Globus pallidus (tissue), 1 donor: ENCODE data around the gene SETBP1.

Experiments used
- DNase-seq: peaks from one replicate; pipeline ENCODE4 v3.0.0-alpha.2; 2015; ENCODE audit warnings: low spot score

Gene SETBP1

DNA sequence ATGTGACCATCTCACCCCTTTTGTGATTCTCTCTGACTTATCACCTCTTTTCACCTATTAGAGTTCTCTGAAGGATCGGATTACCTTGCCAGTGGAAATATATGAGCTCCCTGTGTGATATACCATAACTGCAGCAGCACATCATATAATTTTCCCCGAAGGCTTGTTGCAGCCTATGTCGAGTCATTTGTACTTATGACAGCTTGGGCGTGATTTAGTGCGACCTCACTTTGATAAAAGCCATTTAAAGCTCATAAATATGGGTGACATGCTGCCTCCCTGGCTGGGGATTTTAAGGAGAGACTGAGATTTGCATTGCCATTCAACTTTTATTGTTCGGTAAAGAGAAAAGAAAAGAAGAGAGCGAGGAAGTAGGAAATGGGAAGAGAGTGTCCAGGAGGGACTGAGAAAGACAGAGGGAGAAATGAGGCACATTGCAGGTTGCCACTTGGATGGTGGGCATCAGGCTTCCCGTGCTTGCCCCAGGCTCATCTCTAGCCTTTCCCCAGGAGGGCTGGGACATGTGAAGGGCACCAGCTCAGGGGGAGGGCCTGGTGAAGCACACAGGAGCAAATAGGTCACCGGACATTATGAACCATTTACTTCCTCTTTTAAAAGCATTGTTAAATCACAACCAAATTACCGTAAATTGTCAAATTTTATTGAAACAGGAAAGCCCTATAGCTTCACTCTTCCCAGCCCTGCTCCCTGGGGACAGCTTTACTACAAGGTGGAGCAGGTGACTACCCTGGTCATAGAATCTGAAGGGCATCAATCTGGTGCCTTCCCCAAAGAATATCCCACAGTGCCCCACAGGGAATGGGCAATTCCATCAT lies 161.3 kb downstream of the SETBP1 start:
- no peak for DNase-seq

DNA sequence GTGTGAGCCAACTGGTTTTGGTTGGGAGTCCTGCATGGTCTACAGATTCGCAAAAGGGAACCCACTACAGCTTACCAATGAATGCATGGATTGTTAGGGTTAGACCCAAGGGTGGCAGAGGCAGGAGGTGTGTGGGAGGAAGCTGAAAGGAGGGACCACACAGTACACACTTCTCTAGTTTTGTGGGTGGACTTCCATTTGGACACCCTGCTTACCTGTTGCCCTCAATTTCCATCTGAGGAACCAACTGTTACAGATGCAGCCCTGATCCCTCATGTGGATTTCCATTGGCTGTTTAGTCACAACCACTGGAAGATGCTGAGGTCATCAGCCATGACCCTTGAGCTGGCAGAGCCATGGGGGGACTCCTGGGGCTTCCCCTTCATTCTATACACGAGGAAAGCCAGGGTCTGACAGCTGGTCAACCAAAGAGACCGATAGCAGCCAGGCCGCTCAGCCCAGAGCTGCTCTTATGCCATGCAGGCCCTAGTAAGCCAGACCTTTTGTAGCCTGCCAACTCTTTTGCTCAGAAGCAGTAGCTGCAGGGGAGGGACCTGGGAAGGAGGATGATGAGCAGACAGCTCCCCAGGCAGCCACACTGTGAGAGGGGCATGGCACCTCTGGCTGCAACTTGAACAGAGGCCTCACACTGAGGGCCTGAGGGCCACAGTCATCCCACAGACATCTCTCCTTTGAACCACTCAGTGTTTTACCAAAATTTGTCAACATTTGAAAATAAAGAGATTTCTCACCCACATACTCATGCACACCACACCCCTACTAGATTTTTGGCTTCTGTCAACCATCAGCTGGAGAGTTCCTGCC lies 162.1 kb downstream of the SETBP1 start:
- DNase-seq: no peak

DNA sequence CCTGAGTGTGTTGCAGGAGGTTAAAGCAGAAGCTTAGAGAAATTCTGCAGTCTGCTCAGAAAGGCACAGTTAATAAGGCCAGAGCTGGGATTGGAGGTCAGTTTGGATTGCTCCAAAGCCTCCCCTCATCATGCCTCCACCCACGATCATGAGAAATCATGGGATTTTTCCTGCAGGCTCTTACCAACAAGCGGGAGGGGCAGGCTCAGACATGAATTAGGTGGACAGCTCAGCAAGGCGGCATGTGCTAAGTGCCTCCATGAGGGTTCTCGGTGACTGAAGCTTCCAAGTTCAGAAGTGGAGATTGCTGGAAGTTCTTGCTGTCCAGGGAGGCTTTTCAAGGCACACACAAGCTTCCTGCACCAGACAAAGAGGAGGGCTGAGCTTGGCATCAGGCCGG lies 163.8 kb downstream of the SETBP1 start:
- no peak for DNase-seq

DNA sequence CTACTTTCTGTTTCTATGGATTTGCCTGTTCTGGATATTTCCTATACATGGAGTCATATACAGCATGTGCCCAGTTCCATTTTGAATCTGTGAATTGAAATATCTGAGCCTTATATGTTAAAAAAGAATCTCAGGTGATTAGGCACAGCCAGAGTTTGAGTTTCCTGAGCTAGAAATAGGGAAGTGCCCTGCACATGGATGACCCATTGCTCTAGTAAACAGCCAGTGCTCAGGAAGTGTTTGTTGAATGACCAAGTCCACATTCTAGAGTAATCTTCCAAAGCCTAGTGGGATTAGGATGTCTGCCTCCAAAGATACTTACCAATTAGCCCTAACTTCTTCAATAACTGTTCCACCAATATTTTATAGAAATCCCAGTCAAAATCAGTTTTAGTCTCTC lies 165.8 kb downstream of the SETBP1 start:
- no peak for DNase-seq

DNA sequence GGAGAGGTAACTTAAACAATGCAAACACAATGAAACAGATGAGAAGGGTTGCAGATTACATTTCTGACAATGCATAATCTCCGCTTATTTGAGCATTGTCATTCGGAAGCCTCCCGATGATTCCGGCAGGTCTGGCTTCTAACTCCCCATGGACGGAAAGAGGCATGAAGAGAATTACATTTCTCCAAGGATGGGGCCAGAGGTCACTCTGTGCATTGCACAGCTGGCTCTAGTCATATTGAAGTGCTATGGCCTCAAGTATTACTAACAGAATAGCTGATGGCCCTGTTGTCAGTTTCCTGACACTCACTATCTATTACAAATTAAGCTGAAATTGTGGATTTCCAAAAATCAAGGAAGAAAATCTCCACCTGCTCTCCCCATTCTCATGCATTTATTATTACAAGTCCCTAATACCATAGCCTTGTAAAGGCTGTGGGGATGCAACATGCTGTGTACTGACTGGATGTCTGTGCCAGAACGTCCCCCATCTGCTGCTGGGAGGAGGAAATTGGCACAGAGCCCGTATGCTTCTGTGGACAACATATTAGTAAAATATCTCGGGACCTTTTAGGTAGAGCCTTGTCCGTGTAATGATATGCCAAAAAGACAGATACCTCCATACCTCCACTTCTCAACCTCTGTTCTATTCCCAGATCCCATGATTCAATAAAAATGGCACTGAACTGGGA lies 168.1 kb downstream of the SETBP1 start:
- DNase-seq: no peak

DNA sequence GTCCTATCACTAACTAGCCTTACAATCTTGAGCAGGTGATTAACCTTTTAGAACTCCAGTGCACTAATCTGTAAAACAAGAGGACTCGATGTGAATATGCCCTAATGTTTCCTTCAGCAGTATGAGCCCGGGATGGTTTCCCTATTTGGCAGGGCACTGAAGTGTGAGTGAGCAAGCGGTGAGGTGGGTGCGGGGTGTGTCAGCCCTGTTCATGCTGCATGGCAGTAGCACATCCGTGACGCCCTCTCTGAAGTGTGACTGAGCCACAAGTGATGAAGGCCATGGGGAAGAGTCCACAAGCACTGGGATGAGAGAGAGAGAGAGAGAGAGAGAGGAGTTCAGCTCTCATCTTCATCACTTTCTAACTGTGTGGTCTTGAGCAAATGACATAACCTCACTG lies 168.7 kb downstream of the SETBP1 start:
- no peak for DNase-seq

DNA sequence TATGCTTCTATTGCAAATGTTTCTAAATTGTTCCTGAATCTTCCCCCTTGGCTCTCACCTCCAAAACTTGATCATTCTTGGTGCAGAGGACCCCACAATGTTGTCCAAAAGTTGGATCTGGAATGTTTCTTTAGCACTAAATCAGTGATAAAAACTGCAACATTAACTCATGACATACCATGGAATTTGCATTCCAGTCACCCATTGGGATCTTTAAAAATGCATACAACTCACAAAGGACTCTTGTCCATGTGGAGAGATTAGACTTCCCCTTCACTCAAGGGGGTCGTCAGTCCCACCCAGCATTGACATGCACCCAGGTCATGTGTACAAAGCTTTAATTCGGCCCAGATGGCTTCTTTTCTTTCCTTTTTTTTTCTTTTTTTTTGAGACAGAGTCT lies 169.3 kb downstream of the SETBP1 start:
- DNase-seq: no peak

DNA sequence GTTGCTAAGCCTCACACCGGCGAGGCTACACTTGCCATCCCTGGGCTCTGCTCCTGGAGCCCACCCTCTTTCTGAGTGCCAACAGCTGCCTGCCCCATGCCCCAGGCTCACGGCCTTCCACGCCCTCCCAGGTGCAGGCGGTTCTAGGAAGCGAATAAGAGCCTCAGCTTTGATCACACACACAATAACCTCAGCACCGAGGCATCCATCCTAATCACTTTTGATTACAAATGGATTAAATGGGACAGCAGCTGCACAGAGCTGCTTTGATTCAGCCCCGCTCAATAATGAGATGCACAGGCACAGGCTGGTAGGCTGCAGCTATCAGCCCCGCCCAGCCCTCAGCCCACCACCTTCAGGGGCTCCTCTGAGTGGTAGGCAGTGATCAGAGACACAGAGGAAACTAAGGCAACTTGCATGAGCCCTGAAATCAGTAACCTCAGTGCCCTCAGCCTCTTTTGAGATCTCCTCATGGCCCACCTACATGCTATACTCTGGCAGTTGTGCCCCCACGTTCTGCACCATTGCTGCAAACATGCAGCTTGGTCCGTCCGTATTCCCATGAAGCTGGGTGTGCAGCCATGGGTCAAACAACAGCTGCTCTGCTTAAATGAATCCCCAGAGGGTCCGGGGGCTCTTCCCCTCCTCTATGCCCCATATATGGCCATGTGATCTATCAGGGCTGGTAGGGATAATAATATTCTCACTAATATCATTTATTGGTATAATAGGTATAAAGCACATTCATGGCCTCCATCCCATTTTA lies 171.4 kb downstream of the SETBP1 start:
- DNase-seq: no peak

DNA sequence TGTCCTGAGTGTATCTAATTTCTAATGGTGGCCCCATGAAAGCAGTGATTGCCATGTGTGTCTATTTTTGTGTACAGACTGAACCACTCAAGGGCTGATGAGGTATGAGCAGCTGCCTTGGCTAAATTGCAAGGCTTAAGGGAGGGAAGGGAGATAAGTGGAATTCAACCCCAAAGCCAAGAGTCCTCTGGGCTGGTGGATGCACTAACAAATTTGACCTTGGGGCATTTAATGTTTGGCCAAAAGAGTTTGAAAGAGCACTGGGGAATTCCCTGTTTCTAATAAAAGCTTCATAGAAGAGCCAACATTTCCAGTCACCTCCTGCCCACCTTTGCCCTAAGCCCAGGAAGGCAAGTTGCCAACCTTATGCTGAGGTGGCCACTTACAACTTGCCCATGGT lies 172.1 kb downstream of the SETBP1 start:
- DNase-seq: no peak

DNA sequence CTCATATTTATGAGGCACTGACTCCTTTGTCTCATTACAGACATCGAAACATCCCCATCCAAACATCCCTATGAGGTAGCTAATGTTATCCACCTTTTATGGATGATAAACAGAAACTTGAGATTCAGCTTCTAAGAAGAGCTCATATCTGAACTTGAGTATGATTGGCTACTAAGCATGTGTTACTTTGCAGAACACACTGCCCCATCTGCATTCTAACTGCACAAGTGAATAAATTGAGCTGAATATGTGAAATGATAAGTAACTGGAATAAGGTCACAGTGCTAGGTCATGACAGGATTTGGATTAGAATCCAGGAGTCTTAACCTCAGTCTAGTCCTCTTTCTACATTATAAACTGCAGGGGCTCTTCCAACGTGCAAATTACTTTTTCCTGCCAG lies 172.7 kb downstream of the SETBP1 start:
- DNase-seq: no peak

DNA sequence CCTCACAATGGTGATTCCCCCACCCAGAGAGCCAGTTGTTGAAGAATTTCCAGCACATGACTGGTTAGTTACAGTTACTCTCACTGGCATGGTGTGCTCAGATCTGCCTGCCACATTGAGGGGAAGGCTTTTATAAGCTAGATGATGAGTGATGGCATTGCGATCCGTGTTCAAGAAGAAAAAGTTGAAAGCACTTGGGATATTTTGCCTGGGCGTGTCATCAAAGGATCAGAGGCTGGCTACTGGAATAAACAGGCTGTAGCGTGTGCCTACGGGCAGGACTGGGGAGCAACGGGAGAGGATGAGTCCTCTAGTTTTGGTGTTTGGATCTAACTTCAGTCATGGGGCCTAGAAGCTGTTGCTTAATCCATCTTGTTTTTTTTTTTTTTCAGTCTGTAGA lies 175.0 kb downstream of the SETBP1 start:
- no peak for DNase-seq

DNA sequence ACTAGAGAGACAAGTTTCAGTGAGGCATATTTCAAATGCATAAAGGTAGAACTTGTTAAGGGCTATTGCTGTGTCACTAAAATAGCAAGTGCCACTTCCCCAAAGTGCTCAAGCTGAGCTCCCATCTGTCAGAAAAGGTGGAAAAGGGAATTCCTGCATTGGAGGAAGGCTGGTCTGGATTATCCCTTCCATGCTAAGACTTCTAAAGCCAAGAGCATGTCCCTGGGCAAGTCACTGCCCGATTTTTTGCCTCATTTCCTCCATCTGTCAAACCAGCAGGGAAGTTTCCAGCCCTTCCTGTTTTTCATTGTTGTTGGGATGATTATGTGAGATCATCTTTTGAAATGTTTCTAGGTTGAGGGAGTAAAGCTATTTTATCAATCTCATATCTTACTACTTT lies 175.5 kb downstream of the SETBP1 start:
- no peak for DNase-seq

DNA sequence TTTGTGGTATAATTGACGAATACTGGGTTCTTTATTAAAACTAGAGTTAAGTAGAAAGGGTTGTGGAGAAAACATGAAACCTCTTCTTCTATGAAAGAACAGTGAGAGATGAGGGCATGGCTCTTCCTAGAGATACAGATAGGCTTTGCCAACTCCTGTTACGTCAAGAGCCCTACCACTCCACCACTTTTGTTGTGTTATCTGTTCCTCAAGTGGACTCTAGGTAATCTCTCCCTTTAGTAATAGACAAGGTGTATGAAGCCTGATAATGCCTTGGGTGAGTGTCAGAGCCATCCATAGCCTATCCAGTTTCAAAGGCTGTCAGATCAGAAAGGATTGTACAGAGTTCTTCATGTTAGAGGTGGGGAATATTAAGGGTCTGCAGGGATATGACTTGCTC lies 176.4 kb downstream of the SETBP1 start:
- no peak for DNase-seq

DNA sequence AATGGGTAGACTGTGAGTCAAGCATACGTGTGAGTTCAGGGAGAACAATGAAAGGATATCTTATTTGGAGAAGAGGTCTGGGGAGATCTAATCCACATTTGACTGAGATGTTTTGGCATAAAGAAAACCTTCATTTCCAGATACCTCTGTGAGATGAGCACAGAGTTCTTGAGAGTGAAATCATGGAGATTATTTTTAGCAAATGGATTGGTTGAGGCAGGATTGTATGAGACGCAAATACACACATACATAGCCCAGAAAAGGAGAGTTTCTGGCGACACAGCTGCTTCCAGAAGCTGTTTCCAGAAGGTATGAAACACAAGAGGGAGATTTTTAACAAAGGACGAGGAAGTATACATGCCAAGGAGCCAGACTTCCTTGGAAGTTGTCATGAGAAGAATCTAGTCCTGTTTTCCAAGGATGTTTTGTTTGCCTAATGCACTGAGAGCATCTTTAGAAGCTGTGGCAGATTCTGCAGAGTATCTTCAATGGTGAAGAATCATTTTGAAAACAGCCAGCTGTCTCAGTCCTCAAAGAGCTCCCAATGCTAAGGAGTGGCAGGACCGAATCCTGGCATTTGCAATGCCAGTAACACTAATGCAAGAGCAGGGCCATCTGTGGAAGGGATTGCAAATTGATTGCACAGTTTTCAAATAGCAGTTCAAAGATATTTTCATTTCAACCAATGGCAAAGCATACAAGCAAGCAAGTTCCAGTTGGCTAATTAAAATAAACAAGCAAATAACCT lies 177.2 kb downstream of the SETBP1 start:
- DNase-seq: no peak

DNA sequence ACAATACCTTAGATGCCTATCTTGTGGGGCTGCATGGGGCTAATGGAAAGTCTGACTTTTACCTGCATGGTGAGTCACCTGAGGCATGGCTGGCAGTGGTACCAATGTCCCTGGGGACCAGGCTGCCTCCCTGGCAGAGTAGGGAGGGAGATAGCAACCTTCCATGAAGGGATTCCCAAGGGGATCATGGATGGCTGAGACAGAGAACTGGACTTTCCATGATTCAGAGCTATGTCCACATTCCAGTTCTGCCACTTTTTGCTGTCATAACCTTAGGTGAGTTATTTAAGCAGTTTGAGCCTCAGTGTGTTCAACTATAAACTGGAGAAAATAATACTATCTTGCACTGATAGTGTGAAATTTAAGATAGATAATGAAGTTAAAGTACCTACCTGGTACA lies 178.6 kb downstream of the SETBP1 start:
- DNase-seq: no peak

DNA sequence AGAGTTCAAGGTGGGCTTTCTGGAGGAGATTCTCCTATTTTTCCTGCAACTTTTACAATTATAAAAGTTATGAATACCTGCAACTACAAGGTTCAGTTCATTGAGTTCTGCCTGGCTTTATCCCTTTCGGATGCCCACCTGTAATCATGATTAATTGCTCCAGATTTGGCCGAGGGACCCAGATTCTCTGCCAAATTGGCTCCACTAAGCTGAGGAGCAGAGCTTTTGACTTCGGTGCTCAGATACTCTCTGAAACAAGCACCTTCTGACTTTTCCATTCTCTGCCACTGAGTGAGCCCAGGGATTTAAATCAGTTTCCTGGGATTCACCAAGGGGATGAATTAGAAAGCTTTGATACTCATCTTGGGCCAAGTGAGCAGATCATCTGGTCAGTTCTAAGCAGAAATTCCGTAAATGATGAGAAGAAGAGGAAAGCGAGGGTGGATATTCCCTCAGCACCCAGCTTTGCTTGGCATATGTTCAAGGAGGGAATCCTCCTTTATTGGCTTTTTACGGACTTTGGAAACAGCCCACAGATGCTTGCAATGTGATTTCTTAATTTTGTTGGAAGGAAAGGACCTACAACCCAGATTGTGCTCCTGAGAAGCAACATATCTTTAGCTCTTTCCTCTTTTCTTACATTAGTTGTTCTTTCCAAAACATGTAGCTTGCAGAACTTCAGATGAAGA lies 179.2 kb downstream of the SETBP1 start:
- no peak for DNase-seq

DNA sequence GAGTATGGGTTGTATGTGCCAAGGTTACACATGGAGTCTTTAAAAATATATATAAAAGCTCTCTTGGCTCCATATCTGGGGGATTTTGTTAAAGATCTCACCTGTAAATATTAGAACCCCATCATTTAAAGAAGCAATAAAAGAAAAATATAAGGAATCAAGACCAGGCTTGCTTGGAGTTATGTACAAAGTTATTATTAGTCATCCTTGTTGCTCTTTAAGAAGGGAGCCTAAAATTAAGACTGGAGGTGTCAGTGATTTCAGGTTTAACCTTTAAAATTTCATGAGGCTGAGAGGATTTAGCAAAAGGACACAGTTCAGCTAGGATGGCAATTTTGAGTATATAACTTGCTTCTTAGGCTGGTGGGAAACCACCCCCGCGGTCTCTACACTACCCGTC lies 181.4 kb downstream of the SETBP1 start:
- no peak for DNase-seq

DNA sequence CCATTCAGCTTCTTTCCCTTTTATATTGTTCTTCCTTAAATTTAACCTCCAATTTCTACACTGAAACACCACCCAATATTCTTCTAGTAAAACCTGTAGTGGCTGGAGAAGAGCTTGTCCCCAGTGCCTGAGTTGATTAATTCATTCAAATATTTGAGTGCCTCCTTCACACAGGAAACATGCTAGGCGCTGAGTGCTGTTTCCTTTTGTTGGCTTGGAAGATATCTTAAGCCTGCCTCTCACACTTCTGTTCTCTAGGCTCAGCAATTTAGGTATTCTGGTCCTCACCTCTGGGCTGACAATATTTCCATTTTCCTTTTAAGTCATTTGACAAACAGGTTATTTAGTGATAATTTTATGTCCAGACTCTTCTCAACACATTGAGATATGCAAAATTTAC lies 185.4 kb downstream of the SETBP1 start:
- no peak for DNase-seq

DNA sequence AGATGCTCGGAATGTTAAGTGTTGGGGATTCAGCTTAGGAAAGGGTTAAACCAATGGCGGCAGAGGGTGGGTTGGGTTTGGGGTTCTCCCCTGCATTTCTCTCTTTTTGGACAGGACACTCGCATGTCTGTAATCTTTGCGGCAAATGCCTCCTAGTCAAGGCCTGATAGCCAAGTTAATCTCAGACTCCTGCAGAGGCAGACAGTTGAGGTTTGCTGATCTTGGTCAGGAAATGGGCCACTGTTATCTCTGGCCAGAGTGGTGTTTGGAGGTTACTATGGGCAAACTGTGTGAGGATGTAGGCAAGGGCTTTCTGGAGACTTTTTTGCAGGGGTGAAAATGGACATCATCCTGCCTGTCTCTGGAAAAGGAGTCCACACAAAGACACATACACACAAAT lies 188.8 kb downstream of the SETBP1 start:
- DNase-seq: no peak

DNA sequence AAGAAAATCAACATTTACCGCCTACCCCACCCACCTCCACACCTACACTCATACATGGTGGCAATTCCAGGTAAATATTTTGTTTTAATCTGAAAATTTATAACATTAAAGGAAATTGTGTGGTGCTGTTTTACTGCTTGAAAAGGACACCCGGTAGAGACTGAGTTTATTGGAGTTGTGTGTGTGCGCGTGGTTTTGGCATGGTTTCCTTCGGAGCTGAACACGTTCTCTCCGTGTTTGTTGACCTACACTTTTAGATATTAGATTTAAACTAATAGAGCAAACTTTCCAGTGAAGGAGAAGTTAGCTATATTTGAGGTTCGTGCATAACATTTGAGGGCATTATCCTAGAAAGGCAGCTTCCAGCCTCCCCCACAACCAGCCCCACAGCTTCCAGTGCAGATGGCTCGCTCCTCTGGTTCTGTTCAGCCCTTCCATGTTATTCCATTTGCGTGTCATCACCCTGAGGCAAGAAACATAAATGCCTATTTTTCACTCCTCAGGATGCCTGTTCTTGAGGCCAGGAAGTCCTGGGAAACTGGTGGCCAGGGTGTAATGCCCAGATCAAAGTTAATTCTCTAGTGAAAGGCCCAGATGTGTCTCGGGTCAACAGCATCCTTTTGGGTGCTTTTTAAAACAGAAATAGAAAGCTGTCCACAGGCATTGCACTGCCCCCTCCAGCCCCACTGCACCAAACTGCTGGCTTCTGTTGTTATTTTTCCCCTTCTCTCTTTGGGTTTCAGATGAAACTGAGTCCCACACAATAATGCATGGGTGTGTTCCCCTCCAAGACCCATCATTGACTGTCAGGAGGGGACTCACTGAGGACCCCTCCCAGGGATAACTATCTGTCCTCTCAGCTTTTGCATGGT lies 190.2 kb downstream of the SETBP1 start:
- no peak for DNase-seq
